GM12874 (cell line): Measurements from ENCODE around the gene MMP26.

Experiments used
- CTCF ChIP-seq: IDR thresholded peaks from 2 replicates; pipeline ENCODE4 v1.5.1; 2011; ENCODE audit warnings: low read depth, mild to moderate bottlenecking, control low read depth, low read length, moderate library complexity; ENCODE audit not compliant: insufficient read depth

The MMP26 gene

GRCh38 chr11:4727171-4727570 lies 22.6 kb downstream of the MMP26 start:
- no peak for TF ChIP-seq CTCF

- TF ChIP-seq CTCF, result no peak
Measured at GRCh38 chr11:4740735-4741134, 36.2 kb downstream of the MMP26 start.

- TF ChIP-seq CTCF, result no peak
Measured at GRCh38 chr11:4748438-4748837, 43.9 kb downstream of the MMP26 start.

- no peak for TF ChIP-seq CTCF
Measured at GRCh38 chr11:4751201-4751600, 46.6 kb downstream of the MMP26 start.
